ENCODE results near the gene ACOXL.

ACOXL gene

GRCh38 chr2:111007757-111008688, 275.6 kb downstream of the ACOXL start:
- no peak for DNase-seq (ENCODE audit: low spot score)

GRCh38 chr2:111011218-111011617, 278.8 kb downstream of the ACOXL start:
- DNase-seq (ENCODE audit: low spot score) = no peak
- TF ChIP-seq CTCF (IDR thresholded peaks at IDR 0.05; ENCODE audit: borderline replicate concordance, control extremely low read depth, extremely low read depth, insufficient read depth, missing control alignments) = no peak
- in situ Hi-C loops (cut with MboI; ENCODE audit: low sequenced_read_pairs, unreplicated experiment) = no loop called here

More at GRCh38 chr2:111007757-111008688, 275.6 kb downstream of the ACOXL start:
- in situ Hi-C loops (cut with MboI; ENCODE audit: low sequenced_read_pairs, unreplicated experiment) = no loop called here
- no peak for TF ChIP-seq CTCF (IDR thresholded peaks at IDR 0.05; ENCODE audit: borderline replicate concordance, control extremely low read depth, extremely low read depth, insufficient read depth, missing control alignments)

GRCh38 chr2:111015283-111015995, 283.1 kb downstream of the ACOXL start:
- TF ChIP-seq CTCF (IDR thresholded peaks at IDR 0.05; ENCODE audit: borderline replicate concordance, control extremely low read depth, extremely low read depth, insufficient read depth, missing control alignments) = no peak
- in situ Hi-C loops (cut with MboI; ENCODE audit: low sequenced_read_pairs, unreplicated experiment) = no loop called here
- DNase-seq (ENCODE audit: low spot score) = no peak

- in situ Hi-C loops (cut with MboI; ENCODE audit: low sequenced_read_pairs, unreplicated experiment) = no loop called here
- DNase-seq (ENCODE audit: low spot score) = no peak
- no peak for TF ChIP-seq CTCF (IDR thresholded peaks at IDR 0.05; ENCODE audit: borderline replicate concordance, control extremely low read depth, extremely low read depth, insufficient read depth, missing control alignments)
Measured at GRCh38 chr2:111017034-111017622, 284.8 kb downstream of the ACOXL start.

- in situ Hi-C loops (cut with MboI; ENCODE audit: low sequenced_read_pairs, unreplicated experiment) = no loop called here
- no peak for DNase-seq (ENCODE audit: low spot score)
- no peak for TF ChIP-seq CTCF (IDR thresholded peaks at IDR 0.05; ENCODE audit: borderline replicate concordance, control extremely low read depth, extremely low read depth, insufficient read depth, missing control alignments)
Measured at GRCh38 chr2:111017909-111018308, 285.5 kb downstream of the ACOXL start.

- no peak for DNase-seq (ENCODE audit: low spot score)
- no peak for TF ChIP-seq CTCF (IDR thresholded peaks at IDR 0.05; ENCODE audit: borderline replicate concordance, control extremely low read depth, extremely low read depth, insufficient read depth, missing control alignments)
- in situ Hi-C loops (cut with MboI; ENCODE audit: low sequenced_read_pairs, unreplicated experiment) = no loop called here
Measured at GRCh38 chr2:111019381-111019780, 287.0 kb downstream of the ACOXL start.

Data from GM13976 (cell line).